Measurements from ENCODE around the gene PTPRZ1. TPM values are rescaled to one million over a fixed set of nuclear protein-coding genes. Genes with fewer than 3 reads are reported as not detected.

Gene PTPRZ1
- polyA plus RNA-seq (2012; ENCODE audit: low read depth, missing spikeins): not detected

DNA sequence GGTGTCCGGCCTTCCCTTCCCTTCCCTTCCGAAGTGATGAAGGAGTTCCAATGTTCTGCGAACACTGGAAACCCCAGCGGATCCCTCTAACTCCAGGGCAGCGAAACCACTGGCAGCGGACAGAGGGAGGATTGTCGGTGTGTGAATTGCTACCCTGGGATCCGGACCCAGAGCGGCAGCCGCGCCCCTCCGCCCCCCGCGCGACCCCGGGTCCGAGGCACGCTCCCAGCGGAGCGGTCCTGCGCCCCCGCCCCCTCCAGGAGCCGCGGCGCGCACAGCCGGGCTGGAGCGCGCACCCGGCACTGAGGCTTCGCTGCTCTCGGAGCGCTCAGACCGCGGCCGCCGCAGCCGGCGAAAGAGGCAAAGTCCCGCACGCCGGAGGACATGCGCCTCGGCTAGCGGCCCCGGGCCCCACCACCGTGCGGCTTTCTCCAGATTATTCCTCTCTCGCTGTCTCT is at the start of gene PTPRZ1:
TSS of gene PTPRZ1 (plus strand) at position 331 of the 458 bp plus-strand sequence. CDS start 339 bp downstream, outside the sequence.
- TF ChIP-seq SPI1 (IDR thresholded peaks at IDR 0.05; ENCODE audit: low read depth, low read length) (no peak), POLR2AphosphoS5 (IDR thresholded peaks at IDR 0.05; ENCODE audit: low read depth, low read length) (no peak), TAF1 (IDR thresholded peaks at IDR 0.05; ENCODE audit: low read depth, low read length) (no peak), POU2F2 (IDR thresholded peaks at IDR 0.05; ENCODE audit: low read depth, low read length) (no peak), POLR2A (IDR thresholded peaks at IDR 0.05; ENCODE audit: low read depth, low read length) (no peak)
- FAIRE-seq (no peak), DNase-seq (ENCODE audit: insufficient read length, low spot score) (no peak)

GRCh38 chr7:121824276-121824675 is 48.7 kb upstream of the PTPRZ1 start:
- FAIRE-seq: no peak
- no peak for DNase-seq (ENCODE audit: insufficient read length, low spot score)
- TF ChIP-seq SPI1 (IDR thresholded peaks at IDR 0.05; ENCODE audit: low read depth, low read length) (no peak), POLR2A (IDR thresholded peaks at IDR 0.05; ENCODE audit: low read depth, low read length) (no peak), PAX5 (IDR thresholded peaks at IDR 0.05; ENCODE audit: insufficient read depth, low read length, severe bottlenecking) (no peak), POU2F2 (IDR thresholded peaks at IDR 0.05; ENCODE audit: low read depth, low read length) (no peak), POLR2AphosphoS5 (IDR thresholded peaks at IDR 0.05; ENCODE audit: low read depth, low read length) (no peak), TAF1 (IDR thresholded peaks at IDR 0.05; ENCODE audit: low read depth, low read length) (no peak)

- FAIRE-seq: no peak
- DNase-seq (ENCODE audit: insufficient read length, low spot score): no peak
- TF ChIP-seq POU2F2 (IDR thresholded peaks at IDR 0.05; ENCODE audit: low read depth, low read length) (no peak), TAF1 (IDR thresholded peaks at IDR 0.05; ENCODE audit: low read depth, low read length) (no peak), SPI1 (IDR thresholded peaks at IDR 0.05; ENCODE audit: low read depth, low read length) (no peak), PAX5 (IDR thresholded peaks at IDR 0.05; ENCODE audit: insufficient read depth, low read length, severe bottlenecking) (no peak), POLR2AphosphoS5 (IDR thresholded peaks at IDR 0.05; ENCODE audit: low read depth, low read length) (no peak), POLR2A (IDR thresholded peaks at IDR 0.05; ENCODE audit: low read depth, low read length) (no peak)
These were observed 41.6 kb upstream of the PTPRZ1 start for GRCh38 chr7:121831351-121831750.

GRCh38 chr7:121831801-121832200 is 41.2 kb upstream of the PTPRZ1 start:
- TF ChIP-seq TAF1 (IDR thresholded peaks at IDR 0.05; ENCODE audit: low read depth, low read length) (no peak), PAX5 (IDR thresholded peaks at IDR 0.05; ENCODE audit: insufficient read depth, low read length, severe bottlenecking) (no peak), POLR2A (IDR thresholded peaks at IDR 0.05; ENCODE audit: low read depth, low read length) (no peak), POU2F2 (IDR thresholded peaks at IDR 0.05; ENCODE audit: low read depth, low read length) (no peak), SPI1 (IDR thresholded peaks at IDR 0.05; ENCODE audit: low read depth, low read length) (no peak), POLR2AphosphoS5 (IDR thresholded peaks at IDR 0.05; ENCODE audit: low read depth, low read length) (no peak)
- DNase-seq (ENCODE audit: insufficient read length, low spot score) (no peak), FAIRE-seq (no peak)

GRCh38 chr7:121832347-121832746 is 40.6 kb upstream of the PTPRZ1 start:
- no peak for DNase-seq (ENCODE audit: insufficient read length, low spot score)
- no peak for FAIRE-seq
- TF ChIP-seq PAX5 (IDR thresholded peaks at IDR 0.05; ENCODE audit: insufficient read depth, low read length, severe bottlenecking) (no peak), POLR2A (IDR thresholded peaks at IDR 0.05; ENCODE audit: low read depth, low read length) (no peak), TAF1 (IDR thresholded peaks at IDR 0.05; ENCODE audit: low read depth, low read length) (no peak), POU2F2 (IDR thresholded peaks at IDR 0.05; ENCODE audit: low read depth, low read length) (no peak)

- FAIRE-seq: no peak
- TF ChIP-seq POLR2AphosphoS5 (IDR thresholded peaks at IDR 0.05; ENCODE audit: low read depth, low read length) (no peak), POLR2A (IDR thresholded peaks at IDR 0.05; ENCODE audit: low read depth, low read length) (no peak), TAF1 (IDR thresholded peaks at IDR 0.05; ENCODE audit: low read depth, low read length) (no peak), PAX5 (IDR thresholded peaks at IDR 0.05; ENCODE audit: insufficient read depth, low read length, severe bottlenecking) (no peak), SPI1 (IDR thresholded peaks at IDR 0.05; ENCODE audit: low read depth, low read length) (no peak), POU2F2 (IDR thresholded peaks at IDR 0.05; ENCODE audit: low read depth, low read length) (no peak)
- no peak for DNase-seq (ENCODE audit: insufficient read length, low spot score)
These were observed 39.0 kb upstream of the PTPRZ1 start for GRCh38 chr7:121833991-121834390.

DNA sequence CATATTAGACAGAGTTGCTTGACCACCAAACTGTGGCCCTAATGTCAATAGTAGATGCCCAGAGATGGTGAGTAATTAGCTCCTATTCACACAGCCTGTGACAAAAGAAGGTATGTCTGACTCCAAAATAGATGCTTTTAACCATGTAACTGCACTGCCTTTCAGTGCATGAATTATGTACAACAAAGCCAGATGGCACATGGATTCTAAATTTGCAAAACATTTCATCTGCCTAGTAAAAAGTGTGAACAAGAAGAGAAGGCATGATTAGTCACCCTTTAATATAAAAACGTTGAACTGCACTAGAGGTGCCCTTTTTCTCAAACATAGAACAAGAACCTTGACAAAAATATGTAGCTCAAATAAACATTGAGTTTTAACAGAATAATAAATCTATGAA is 35.5 kb upstream of the PTPRZ1 start:
- DNase-seq (ENCODE audit: insufficient read length, low spot score) (no peak), FAIRE-seq (no peak)
- no peak for TF ChIP-seq POLR2AphosphoS5 (IDR thresholded peaks at IDR 0.05; ENCODE audit: low read depth, low read length)
- TF ChIP-seq PAX5 (IDR thresholded peaks at IDR 0.05; ENCODE audit: insufficient read depth, low read length, severe bottlenecking): no peak
- no peak for TF ChIP-seq TAF1 (IDR thresholded peaks at IDR 0.05; ENCODE audit: low read depth, low read length)
- TF ChIP-seq POU2F2 (IDR thresholded peaks at IDR 0.05; ENCODE audit: low read depth, low read length): no peak
- no peak for TF ChIP-seq POLR2A (IDR thresholded peaks at IDR 0.05; ENCODE audit: low read depth, low read length)
- no peak for TF ChIP-seq SPI1 (IDR thresholded peaks at IDR 0.05; ENCODE audit: low read depth, low read length)

DNA sequence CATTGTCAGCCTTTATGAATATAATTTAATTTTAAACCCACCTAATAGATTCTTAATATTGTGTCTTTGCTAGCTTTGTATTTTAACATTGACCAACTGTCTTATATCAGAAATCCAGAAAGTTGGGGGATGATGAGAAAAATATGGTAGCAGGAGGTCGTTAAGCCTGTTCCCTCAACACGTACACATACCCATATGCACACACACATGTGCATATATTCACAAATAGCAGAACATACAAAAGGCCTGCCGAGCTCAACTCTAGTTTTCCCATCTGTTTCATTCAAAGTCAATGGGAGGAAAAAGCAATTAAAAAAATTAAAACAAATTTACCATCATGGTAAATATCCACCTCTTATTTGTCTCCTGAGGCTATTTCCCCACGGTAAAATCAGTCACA is 25.9 kb upstream of the PTPRZ1 start:
- TF ChIP-seq TAF1 (IDR thresholded peaks at IDR 0.05; ENCODE audit: low read depth, low read length): no peak
- TF ChIP-seq POU2F2 (IDR thresholded peaks at IDR 0.05; ENCODE audit: low read depth, low read length): no peak
- no peak for TF ChIP-seq PAX5 (IDR thresholded peaks at IDR 0.05; ENCODE audit: insufficient read depth, low read length, severe bottlenecking)
- TF ChIP-seq SPI1 (IDR thresholded peaks at IDR 0.05; ENCODE audit: low read depth, low read length): no peak
- no peak for TF ChIP-seq POLR2AphosphoS5 (IDR thresholded peaks at IDR 0.05; ENCODE audit: low read depth, low read length)
- no peak for TF ChIP-seq POLR2A (IDR thresholded peaks at IDR 0.05; ENCODE audit: low read depth, low read length)
- no peak for DNase-seq (ENCODE audit: insufficient read length, low spot score)
- no peak for FAIRE-seq

DNA sequence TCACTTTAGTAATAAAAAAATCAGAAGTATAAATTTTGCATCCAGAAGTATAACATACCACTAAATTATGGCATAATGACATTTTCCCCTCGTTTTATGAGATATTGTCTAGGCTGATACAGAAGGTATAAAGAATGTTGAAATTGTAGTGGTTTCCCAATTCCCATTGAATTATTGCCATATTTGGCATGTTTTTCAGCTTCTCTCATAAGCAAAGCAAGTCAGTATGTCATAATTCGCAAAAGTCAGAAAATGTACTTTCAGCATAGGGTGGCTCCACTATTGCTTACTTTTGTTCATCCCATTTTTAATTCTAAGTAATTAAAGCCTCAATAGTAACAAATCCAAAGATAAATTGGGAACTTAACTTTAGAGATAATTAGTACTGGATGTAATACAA is 19.7 kb upstream of the PTPRZ1 start:
- TF ChIP-seq POLR2AphosphoS5 (IDR thresholded peaks at IDR 0.05; ENCODE audit: low read depth, low read length) (no peak), POLR2A (IDR thresholded peaks at IDR 0.05; ENCODE audit: low read depth, low read length) (no peak), PAX5 (IDR thresholded peaks at IDR 0.05; ENCODE audit: insufficient read depth, low read length, severe bottlenecking) (no peak), TAF1 (IDR thresholded peaks at IDR 0.05; ENCODE audit: low read depth, low read length) (no peak), POU2F2 (IDR thresholded peaks at IDR 0.05; ENCODE audit: low read depth, low read length) (no peak), SPI1 (IDR thresholded peaks at IDR 0.05; ENCODE audit: low read depth, low read length) (no peak)
- DNase-seq (ENCODE audit: insufficient read length, low spot score) (no peak), FAIRE-seq (no peak)

DNA sequence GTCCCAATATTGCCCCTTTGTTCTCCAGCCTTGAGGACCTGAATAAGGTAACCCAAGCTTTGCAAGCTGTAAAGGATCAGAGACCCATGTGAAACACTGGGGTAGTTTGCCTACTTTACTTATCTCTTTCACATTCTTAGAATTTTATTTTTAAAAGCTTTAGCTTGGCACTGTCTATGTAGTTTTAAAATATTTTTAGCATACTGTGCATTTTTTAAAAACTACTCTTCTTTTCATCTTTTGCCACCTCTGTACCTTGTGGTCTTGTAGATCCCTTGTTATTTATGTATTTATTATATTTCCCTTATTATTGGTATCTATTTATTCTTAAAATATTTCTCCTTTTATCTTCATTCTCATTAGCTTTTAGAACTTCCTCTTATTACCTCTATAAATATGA is 12.0 kb upstream of the PTPRZ1 start:
- DNase-seq (ENCODE audit: insufficient read length, low spot score): no peak
- no peak for FAIRE-seq
- TF ChIP-seq POLR2AphosphoS5 (IDR thresholded peaks at IDR 0.05; ENCODE audit: low read depth, low read length) (no peak), PAX5 (IDR thresholded peaks at IDR 0.05; ENCODE audit: insufficient read depth, low read length, severe bottlenecking) (no peak), POLR2A (IDR thresholded peaks at IDR 0.05; ENCODE audit: low read depth, low read length) (no peak), SPI1 (IDR thresholded peaks at IDR 0.05; ENCODE audit: low read depth, low read length) (no peak), TAF1 (IDR thresholded peaks at IDR 0.05; ENCODE audit: low read depth, low read length) (no peak), POU2F2 (IDR thresholded peaks at IDR 0.05; ENCODE audit: low read depth, low read length) (no peak)

Measured in GM12891 (cell line).